NCI-H345 treated with DMSO at 0.1 percent for 48 hours (cell line): ENCODE measurements around the gene SERINC5.
"Not testable (repeated sequence)": the region's sequence is repeated elsewhere in the genome, so short reads cannot be mapped to it uniquely, and the experiment has no call there.

Source experiments
- DNase-seq: peaks from one replicate; lab custom pipeline; 2025; ENCODE audit not compliant: unreplicated experiment; lab: John Stamatoyannopoulos, UW

Gene SERINC5

DNA sequence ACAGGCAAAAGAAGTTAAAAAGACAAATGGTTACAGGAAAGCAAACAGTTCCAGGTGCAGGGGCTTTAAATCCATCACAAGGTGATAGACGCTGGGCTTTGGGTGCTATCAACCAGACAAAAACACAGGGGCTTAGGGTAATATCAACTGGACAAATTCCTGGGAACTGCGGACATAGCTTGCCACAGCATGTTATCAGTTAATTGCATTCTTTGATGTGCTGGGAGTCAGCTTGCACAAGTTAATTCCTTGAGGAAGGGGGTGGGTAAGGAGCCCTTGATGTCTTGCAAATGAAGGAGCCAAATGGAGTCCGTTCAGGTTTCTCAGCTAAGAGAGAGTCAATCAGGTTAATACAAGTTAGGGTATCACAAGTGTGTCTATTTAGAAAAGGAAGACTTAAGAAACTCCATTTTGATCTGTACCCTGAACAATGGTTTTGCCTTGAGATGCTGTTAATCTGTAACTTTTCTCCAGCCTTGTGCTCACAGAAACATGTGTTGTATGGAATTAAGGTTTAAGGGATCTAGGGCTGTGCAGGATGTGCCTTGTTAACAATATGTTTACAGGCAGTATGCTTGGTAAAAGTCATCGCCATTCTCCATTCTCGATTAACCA is 144.4 kb downstream of the SERINC5 start:
- not testable (repeated sequence) for DNase-seq

DNA sequence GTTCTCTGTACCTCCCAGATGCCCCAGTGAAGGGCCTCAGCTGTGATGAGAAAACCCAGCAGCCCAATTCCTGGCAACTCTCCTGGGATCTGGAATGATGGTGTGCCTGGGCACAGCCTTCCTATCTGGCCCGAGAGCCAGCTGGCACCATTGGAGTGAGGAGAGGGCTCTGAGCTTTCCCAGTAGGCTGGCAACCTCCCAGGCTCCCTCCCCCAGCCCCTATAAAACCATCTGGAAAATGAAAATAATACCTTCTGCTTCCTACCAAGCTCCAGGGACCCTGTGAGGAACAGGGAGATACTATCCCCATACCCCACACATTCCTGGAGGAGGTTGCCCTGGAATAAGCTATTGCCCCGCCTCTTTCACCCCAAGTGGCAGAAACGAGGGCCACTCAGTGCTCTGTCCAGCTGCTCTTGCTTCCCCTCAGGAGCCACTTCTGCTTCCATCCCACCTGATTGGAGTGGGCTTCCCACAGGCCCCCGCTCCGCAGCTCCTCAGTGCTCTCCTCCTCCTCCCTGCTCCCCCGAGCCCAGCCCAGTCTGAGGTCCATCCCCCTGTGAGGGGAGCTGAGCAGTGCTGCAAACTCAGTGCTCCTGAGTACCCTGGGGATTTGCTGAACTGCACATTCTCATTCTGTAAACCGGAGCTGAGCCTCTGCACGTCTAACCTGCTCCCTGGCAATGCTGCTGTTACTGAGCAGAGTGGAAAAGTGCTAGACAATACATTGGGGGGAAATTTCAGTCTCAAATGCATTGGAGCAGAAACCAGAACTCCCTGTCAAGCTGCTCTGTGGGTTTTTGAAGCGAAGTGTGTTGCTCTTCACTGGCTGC is 146.0 kb downstream of the SERINC5 start:
- DNase-seq, result no peak

DNA sequence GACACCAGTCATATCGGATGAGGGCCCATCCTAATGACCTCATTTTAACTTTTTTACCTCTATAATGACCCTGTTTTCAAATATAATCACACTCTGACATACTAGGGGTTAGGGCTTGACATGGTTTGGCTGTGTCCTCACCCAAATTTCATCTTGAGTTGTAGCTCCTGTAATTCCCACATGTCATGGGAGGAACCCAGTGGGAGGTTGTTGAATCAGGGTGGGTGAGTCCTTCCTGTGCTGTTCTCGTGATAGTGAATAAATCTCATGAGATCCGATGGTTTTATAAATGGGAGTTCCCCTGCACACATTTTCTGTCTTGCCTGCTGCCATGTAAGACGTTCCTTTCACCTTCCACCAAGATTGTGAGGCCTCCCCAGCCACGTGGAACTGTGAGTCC is 148.9 kb downstream of the SERINC5 start:
- no peak for DNase-seq

DNA sequence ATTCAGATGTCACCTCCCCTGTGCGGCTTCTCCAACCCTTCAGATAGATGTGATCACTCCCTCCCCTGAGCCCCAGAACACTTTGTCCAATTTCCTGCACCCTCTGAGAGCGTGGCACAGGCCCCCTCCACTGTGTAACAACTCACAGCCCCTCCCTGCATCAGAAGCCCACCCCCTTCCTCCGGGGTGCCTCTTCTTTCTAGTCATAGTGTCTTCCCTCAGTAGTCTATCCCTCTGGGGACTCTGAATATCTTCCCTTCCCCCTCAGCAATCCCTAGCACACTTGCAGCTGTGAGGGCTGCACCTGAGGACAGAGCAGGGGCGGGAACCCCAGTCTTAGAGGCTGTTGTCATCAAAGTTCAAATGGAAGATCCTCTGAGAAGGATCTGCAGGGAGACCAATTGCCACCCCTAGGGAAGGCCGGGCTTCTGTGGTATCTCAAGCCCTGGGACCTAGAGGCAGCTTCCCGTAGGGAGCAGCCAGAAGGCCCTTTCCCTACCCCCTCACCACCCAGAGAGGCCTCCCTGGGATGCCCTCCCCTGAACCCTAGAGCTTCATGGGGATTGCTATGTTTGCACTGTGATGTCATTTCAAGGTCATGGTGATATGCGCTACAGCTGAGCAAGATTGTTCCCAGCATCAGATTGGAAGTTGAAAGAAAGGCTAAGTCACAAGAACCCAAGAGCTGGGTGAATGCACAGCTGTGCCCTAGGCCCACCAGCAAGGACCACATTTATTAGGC is 150.0 kb downstream of the SERINC5 start:
- DNase-seq, result no peak

DNA sequence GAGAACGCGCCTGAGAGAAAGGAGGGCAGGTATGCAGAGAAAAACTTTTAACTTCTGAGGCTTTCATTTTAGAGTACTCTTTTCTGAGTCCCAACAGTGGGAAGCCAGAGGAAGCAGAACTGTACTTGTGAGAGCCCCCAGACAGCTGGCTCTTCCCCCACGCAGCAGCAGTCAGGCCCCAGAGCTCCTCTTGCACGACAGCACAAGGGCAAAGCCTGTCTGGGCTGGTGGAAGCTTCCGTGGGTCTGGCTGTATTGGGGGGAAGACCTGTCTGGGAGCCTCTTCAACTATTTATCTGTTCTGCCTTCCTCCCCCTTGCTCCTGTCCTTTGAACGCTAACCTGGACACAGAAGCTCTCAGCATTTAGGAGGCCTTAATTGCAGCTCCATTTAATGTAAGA is 152.5 kb downstream of the SERINC5 start:
- no peak for DNase-seq

DNA sequence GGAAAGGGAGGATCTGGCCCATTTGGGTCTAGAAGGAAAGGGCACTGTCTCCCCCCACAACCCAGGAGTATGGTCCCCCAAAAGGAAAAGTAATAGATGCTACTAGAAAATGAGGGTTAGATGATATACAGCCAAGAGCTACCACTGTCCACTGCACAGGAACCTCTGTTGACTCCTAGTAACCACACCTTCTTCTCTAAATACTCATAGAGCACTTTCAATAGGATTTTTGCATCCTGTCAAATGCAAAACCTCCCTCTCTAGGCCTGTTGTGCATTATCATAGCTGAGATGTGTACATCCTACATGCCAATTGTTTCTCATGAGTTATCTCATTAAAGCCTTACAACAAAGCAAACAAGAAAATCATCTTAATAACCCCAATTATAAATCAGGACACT is 153.9 kb downstream of the SERINC5 start:
- no peak for DNase-seq

DNA sequence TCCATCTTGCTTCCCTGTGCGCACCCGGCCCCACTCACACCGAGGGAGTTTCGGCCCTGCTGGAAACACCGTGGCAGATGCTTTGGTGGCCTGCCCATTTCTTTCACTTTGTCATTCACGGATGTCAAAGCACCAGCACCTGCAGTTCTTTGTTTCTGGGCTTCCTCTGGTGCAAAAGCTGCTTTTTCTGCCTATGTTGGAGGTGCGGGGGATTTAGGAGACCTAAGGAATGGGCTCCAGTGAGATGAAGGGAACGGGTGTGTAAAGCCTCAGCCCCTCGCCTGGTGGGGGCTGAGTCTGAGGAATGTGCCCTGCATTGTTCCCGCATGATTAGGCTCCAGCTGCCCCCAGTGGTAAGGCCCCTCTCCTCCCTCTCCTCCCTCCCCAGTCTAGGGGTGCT is 158.4 kb downstream of the SERINC5 start:
- DNase-seq, result no peak

DNA sequence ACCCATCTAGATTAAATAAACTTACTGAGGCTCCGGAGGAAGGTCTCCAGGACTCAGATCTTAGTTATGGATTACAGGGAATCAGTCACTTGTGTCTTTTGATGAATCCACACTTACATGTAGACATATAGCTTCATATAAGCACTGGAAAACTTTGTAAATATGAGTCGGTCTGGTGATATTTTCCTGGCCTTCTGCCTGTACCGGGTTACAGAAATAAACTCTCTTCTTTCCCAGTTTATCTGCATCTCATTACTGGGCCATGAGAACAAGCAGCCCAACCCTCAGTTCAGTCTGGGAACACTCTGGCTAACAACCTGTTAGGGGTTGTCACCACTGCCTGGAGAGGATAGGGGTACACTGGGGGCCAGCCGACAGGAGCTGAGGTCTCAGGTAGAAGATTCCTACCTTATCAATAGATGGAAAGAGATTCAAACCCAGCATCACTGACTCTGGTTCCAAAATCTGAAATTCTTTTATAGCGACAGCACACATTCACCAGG is 161.6 kb downstream of the SERINC5 start:
- DNase-seq, result no peak

DNA sequence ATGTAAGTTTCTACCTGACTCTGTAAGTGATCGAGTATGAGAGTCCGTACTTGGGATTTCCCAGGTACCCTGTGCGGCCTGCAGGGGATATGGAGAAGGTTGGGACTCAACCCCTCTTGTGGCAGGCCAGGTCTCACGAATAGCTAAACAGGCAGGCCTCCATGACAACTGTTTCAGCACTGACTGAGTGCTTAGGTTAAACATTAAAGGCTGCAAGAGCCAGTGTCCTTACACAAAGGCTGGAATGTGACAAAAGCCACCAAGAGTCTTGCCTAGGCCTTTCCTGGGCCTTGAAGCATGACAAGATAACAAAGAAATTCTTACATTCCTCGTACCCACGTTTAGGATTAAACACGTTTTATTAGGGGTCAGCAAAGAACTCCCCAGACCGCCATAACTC is 162.1 kb downstream of the SERINC5 start:
- DNase-seq, result no peak

DNA sequence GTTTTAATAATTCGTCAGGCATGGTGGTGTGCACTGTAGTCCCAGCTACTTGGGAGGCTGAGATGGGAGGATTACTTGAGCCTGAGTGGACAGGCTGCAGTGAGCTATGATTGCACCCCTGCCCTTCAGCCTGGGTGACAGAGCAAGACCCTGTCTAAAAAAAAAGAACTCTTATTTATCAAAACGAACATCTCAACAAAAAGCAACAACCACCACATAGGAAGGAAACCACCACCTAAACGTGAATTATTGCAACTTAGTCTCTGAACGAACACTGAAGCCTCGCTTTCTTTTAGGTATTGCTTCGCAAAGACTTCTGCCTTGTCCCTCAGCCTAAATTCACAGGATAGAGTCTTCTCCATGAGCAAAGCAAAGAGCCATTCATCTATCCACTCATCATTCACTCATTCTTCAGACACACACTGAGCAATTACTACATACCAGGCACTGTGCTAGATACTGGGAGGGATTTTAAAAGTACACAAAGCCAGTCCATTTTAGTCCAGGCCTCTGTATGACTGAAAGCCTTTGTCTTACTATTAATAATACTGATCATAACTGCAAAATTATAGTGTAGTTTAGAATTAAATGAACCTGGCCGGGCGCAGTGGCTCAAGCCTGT is 163.3 kb downstream of the SERINC5 start:
- no peak for DNase-seq

DNA sequence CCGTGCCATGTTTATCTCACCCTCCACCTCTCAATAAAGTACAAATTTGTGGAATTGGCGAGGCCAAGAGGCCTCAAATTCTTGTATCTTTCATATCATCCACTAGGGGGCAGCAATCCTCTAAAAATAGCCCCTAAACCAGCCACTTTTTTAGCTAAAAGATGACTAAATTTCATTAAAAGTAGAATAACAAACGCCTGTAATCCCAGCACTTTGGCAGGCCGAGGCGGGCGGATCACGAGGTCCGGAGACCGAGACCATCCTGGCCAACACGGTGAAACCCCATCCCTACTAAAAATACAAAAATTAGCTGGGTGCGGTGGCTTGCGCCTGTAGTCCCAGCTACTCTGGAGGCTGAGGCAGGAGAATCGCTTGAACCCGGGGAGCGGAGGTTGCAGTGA is 164.1 kb downstream of the SERINC5 start:
- DNase-seq, result peak; percentile 29

DNA sequence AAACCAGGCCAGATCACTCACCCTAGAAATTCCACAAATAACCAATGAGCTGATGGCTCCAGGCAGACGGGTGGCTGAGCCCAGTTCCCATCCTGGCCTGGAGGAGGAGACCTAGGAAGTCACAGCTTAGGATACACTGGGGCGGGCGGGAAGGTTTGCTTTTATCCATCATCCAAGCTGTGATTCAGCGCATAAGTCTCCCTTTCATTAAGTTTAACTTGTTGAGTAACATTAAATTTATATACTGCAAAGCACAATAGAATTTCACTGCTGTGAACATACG is 165.0 kb downstream of the SERINC5 start:
- DNase-seq, result no peak

DNA sequence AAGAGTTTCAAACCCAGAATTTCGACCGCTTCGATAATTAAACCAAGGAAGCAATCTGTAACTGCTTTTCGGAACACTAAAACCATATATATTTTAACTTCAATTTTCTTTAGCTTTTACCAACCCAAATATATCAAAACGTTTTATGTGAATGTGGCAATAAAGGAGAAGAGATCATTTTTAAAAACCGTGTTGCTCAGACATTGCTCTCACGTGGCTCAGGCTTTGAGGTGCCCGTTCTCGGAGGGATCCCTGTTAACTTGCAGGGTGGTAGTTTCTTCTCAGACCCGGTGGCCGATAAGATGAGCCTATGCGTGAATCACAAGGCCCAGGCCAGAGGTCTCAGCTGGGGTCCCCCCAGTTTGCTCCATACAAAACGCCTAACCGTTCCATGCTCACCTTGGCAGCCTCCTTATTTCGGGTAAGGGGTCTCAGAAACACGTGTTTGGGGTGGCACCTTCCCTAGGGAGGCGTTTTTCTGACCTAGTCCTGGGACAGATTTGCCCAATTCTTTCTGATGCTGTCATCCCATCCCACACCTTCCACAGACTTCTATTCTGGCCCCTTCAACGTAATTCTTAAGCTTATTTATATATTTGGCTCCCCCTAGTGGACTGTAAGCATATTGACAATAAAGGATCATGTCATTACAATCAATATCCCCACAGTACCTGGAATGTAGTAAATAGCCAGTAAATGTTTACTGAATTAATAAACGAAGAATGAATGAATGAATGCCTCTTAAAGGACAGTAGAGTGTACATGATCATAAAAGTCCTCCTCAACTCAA is 172.6 kb downstream of the SERINC5 start:
- peak; percentile 87 for DNase-seq

DNA sequence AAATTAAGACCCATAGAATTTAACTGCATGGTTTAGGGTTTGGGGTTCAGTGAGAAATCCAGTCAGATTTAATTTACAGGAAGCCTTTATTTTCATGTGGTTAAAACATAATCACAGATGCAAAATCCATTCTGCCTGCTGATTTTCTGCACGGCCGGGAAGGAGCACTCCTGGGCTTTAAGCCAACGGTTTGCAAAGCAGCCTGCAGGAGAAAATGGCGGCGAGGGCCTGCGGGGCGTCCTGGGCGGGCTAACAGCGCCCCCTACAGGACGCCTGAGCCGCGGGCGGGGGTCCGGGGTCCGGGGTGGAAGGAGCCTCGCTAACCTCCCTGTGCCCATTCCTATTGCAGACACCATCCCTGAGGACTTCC is 173.1 kb downstream of the SERINC5 start:
- DNase-seq, result peak; percentile 50

DNA sequence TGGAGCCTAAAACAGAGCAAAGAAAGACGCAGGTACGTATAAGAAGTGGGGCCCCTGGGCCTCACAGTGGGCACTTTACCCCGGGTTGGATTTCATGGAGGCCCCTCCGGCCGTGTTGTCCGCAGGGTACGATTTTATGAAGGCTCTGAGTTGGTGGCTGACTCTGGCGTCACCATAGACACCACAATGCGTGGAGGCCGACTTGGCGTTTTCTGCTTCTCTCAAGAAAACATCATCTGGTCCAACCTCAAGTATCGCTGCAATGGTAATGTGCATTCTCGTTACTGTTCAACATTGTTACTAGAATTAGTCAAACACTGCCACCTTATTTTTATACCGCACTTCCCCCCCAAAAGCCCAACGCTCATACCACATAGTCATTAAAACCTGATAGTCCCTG is 173.6 kb downstream of the SERINC5 start:
- DNase-seq, result no peak

DNA sequence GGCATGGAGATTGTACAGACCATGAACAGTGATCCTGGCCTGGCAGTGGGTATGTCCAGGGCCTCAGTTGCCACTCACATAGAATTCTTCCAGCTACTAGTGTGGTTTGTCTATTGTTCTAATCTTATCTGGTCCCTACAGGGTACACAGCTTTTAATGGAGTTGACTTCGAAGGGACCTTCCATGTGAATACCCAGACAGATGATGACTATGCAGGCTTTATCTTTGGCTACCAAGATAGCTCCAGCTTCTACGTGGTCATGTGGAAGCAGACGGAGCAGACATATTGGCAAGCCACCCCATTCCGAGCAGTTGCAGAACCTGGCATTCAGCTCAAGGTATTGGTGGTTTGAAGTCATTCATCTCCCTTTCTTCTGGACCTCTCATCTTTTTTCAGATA is 176.9 kb downstream of the SERINC5 start:
- no peak for DNase-seq

DNA sequence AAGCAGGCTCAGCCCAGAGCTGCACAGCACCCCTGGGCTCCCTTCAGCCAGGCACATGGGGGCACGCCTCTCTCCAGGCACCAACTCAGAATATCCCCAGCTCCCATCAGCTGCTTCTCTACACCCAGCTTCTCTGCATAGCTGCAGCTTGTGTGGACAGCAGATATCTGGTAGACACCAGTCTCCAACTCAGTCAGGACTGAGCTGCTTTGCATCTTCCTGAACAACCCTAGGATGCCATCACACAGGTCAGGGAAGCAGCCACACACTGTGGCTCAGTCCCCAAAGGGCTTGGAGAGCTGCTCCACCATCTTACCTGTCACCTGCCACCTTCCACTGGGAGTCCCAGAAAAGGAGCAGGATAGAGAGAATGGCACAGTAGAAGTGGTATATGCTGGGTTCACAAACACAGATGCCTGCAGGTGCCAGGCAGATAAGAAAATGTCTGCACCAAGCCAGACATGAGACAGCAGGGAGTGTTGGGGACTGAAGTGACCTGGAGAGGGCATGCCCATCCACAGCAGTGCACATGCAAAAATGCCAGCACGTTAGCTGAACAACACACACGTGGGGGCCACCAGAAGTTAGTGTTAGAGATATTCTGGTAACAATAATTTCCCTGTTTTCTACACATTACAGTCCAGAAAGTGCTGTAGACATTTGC is 178.7 kb downstream of the SERINC5 start:
- no peak for DNase-seq

DNA sequence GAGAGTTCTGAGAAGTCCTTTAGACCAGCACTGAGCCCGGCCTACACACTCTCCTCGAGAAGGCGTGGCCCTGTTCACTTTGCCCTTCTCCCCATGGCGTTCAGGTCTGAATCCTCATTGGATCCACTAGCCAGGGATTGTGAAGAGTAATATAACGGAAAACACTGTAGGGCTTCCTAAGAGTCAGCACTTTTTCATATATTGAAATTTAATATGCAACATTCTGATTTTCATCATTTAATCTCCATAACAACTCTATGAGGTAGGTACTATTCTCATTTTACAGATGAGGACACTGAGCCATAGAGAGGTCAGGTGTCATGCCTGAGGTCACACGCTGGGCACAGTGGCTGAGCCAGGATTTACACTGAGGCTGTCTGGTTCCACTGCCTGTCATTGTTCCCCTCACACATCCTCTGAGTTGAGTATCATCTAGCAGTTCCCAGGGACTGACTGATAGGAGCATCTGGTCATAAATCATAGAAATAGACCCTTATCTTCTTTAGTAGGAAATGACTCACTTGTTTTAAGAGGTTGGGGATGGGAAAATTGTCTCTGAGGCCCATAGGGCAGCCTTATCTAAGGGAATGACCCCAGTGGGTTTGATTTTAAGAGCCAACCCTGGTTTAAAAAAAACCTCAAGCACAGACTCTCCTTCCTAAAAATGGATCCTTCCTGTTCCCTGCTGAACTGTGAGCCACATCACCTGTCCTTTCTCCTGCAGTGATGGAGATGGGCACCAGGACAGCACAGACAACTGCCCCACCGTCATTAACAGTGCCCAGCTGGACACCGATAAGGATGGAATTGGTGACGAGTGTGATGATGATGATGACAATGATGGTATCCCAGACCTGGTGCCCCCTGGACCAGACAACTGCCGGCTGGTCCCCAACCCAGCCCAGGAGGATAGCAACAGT is 179.5 kb downstream of the SERINC5 start:
- no peak for DNase-seq
